GM23248 (cell line): Measurements from ENCODE around the gene PRKAR1A. TPM values are rescaled to one million over a fixed set of nuclear protein-coding genes. Genes with fewer than 3 reads are reported as not detected.

Source experiments
- DNase-seq: peaks from one replicate; pipeline ENCODE4 v3.0.0-alpha.2; 2015
- H2AFZ ChIP-seq: fragments of 200-600 bp; sonication (generic); 2 replicates; pipeline ENCODE4 v1.6.1; 2016; ENCODE audit warnings: antibody characterized with exemption
- H3F3A ChIP-seq: fragments of 200-600 bp; sonication (generic); 2 replicates; pipeline ENCODE4 v1.6.1; 2016; ENCODE audit warnings: mild to moderate bottlenecking, antibody characterized with exemption, mixed run types; ENCODE audit not compliant: insufficient read depth
- H3K27ac ChIP-seq: fragments of 200-600 bp; sonication (generic); 2 replicates; pipeline ENCODE4 v1.5.1; 2016; ENCODE audit warnings: mild to moderate bottlenecking
- H3K27me3 ChIP-seq: fragments of 200-600 bp; sonication (generic); replicated peaks from 2 replicates; pipeline ENCODE4 v1.6.1; 2016; ENCODE audit warnings: mild to moderate bottlenecking; ENCODE audit not compliant: insufficient read depth
- H3K36me3 ChIP-seq: fragments of 200-600 bp; sonication (generic); 2 replicates; pipeline ENCODE4 v1.6.1; 2016; ENCODE audit warnings: low read depth, mild to moderate bottlenecking
- H3K4me1 ChIP-seq: fragments of 200-600 bp; sonication (generic); 2 replicates; pipeline ENCODE4 v1.6.1; 2016; ENCODE audit warnings: mild to moderate bottlenecking; ENCODE audit not compliant: insufficient read depth
- H3K4me2 ChIP-seq: fragments of 200-600 bp; sonication (generic); one replicate; pipeline ENCODE4 v1.6.1; 2016; ENCODE audit warnings: mild to moderate bottlenecking; ENCODE audit not compliant: unreplicated experiment
- H3K4me3 ChIP-seq: fragments of 200-600 bp; sonication (generic); 2 replicates; pipeline ENCODE4 v1.5.1; 2016; ENCODE audit warnings: mild to moderate bottlenecking
- H3K79me2 ChIP-seq: fragments of 200-600 bp; sonication (generic); 2 replicates; pipeline ENCODE4 v1.6.1; 2016; ENCODE audit warnings: mild to moderate bottlenecking; ENCODE audit not compliant: insufficient read depth
- H3K9ac ChIP-seq: fragments of 200-600 bp; sonication (generic); 2 replicates; pipeline ENCODE4 v1.6.1; 2016; ENCODE audit warnings: mild to moderate bottlenecking
- H3K9me2 ChIP-seq: fragments of 200-600 bp; sonication (generic); 2 replicates; pipeline ENCODE4 v1.6.1; 2016; ENCODE audit warnings: mixed run types, mild to moderate bottlenecking, moderate library complexity; ENCODE audit not compliant: insufficient read depth
- H3K9me3 ChIP-seq: fragments of 200-600 bp; sonication (generic); one replicate; pipeline ENCODE4 v1.6.1; 2017; ENCODE audit warnings: low read depth
- H4K20me1 ChIP-seq: fragments of 200-600 bp; sonication (generic); 2 replicates; pipeline ENCODE4 v1.6.0; 2016; ENCODE audit not compliant: insufficient read depth
- EZH2 ChIP-seq: fragments of 200-600 bp; sonication (generic); IDR thresholded peaks from 2 replicates; pipeline ENCODE4 v1.6.1; 2018; ENCODE audit warnings: antibody characterized with exemption, mild to moderate bottlenecking; ENCODE audit not compliant: insufficient read depth, poor library complexity, severe bottlenecking
- EZH2phosphoT487 ChIP-seq: fragments of 200-600 bp; sonication (generic); IDR thresholded peaks from 2 replicates; pipeline ENCODE4 v1.6.1; 2018; ENCODE audit warnings: antibody characterized with exemption, moderate library complexity, mild to moderate bottlenecking, low read depth; ENCODE audit not compliant: insufficient read depth
- WGBS, 2 experiments: methylation state at CpG; one replicate each; pipeline ENCODE4 v1.1.6; 2015 to 2017; ENCODE audit warnings: low lambda C conversion rate in 2 of 2, low coverage in 1 of 2; ENCODE audit errors: missing lambda C conversion rate in 2 of 2; 5-methylcytosine and 5-hydroxymethylcytosine counted together
- in situ Hi-C: fragments of 300-500 bp; cut with MboI; formaldehyde crosslinking; loops from 2 replicates; pipeline ENCODE4 v1.15.0; 2020
- polyA plus RNA-seq: library from polyadenylated mRNA; unstranded; fragments of >200 nt; fragmentation: Nextera tagmentation; extraction: Ambion mirVana; gene quantifications from 2 replicates; pipeline ENCODE4 v1.2.1, GENCODE V29; 2016
- total RNA-seq: library from RNA; depleted of rRNA; stranded (reverse); fragments of >200 nt; shearing (Covaris generic); gene quantifications from 2 replicates; pipeline ENCODE4 v1.2.3, GENCODE V29; 2014

Gene PRKAR1A
- total and polyA plus RNA-seq, 2 experiments from 2014 or later, result 281 to 331 TPM

DNA sequence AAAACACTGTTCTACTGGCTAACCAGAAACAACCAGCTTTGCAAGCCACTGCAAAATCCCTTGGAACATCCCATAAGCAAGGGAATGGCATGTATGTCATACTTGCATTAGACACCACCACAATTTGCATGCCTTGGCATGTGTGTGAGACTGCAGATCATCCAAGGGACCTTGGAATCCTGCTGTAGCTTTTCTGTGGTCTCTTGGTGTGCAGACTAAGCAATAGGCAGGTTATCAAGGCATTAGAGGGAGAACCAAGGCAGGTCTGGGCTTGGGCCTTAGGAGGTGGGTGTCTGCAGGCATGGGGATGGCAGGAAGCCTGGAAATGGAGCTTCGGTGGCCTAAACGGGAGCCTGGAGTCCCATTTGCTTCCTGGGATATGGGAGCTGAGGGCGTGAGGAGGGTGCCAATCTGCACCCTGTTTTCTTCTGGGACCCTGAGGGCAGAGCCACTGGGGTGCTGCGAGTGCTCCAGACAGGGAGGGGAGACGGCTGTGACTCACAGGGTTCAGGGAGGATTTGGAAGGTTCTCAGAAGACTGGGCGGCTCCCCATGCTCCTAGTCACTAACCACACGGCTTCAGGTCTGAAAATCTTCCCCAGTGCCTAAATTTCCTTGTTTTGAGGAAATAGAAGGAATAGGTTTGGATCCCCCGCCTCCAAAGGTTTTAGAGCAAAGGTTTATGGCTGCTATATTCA lies 52.3 kb downstream of the PRKAR1A start:
- Histone ChIP-seq H3K9ac (no peak overlapping the region), H4K20me1 (no peaks in the 10 kb centered on the region), H3K36me3 (no peaks in the 10 kb centered on the region), H3K79me2 (no peaks in the 10 kb centered on the region), H3K4me3 (no peak overlapping the region), H3K4me2 (no peak overlapping the region), H3K4me1 (peaks cover 29% of the 10 kb centered on the region), H2AFZ (no peak overlapping the region), H3K27ac (no peak overlapping the region), H3K9me2 (no peaks in the 10 kb centered on the region; the same call in 1 of the 2 replicates), H3K27me3 (no peaks in the 10 kb centered on the region), H3F3A (peaks cover 15% of the 10 kb centered on the region; the same call in 1 of the 2 replicates), H3K9me3 (no peaks in the 10 kb centered on the region)
- WGBS, 2 experiments, result 75 to 78% methylated on average over 8 of the region's 8 CpGs
- TF ChIP-seq EZH2phosphoT487 (no peak), EZH2 (no peak)
- peak; percentile 48 for DNase-seq
- in situ Hi-C loops, result no loop called here

DNA sequence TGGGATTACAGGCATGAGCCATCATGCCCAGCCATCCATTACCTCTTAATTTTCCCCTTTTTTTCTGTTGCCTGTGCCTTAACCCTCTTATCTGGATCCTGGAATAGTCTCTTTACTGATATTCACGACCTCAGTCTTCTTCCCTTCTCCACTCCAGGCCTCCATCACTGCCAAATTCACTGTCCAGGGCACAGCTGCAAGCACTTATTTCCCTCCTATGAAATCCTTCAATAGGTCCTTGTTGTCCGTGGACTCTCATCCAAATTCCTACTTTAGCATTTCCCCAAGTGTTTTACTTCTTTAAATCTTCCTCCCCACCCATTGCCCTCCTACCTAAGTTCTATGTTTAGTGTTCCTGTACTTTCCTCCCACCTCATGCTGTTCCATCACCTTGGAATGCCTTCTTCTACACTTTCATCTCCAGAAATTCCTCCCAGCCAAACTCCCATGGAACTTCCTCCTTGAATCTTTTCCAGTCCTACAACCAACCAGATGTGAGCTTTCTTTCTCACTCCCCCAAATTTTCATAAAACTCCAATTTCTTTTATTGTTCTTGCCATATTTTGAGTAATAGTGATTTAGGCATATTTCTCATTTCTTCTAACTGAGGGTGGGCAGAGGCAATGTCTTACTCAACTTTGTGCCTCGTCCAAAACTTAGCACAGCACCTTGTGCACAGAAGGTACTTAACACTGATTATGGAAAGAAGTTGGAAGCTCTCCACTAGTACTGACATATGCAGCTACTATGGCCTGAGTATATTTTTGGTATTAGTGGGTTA lies 53.6 kb downstream of the PRKAR1A start:
- Histone ChIP-seq H3K79me2 (no peaks in the 10 kb centered on the region), H3K27me3 (no peaks in the 10 kb centered on the region), H2AFZ (0 out of 2 replicates have a peak overlapping the region, but pooled peaks have one; percentile 3), H3K4me2 (no peak overlapping the region), H3K4me3 (no peak overlapping the region), H3F3A (peaks cover 15% of the 10 kb centered on the region; the same call in 1 of the 2 replicates), H3K9me2 (no peaks in the 10 kb centered on the region; the same call in 1 of the 2 replicates), H4K20me1 (no peaks in the 10 kb centered on the region), H3K36me3 (no peaks in the 10 kb centered on the region), H3K4me1 (peaks cover 29% of the 10 kb centered on the region), H3K9me3 (no peaks in the 10 kb centered on the region), H3K27ac (peak overlapping the region; percentile 16), H3K9ac (no peak overlapping the region)
- peak; percentile 23 for DNase-seq
- no peak for TF ChIP-seq EZH2
- no peak for TF ChIP-seq EZH2phosphoT487
- in situ Hi-C loops, result no loop called here
- WGBS, 2 experiments, result 21% methylated on average over 3 of the region's 3 CpGs

DNA sequence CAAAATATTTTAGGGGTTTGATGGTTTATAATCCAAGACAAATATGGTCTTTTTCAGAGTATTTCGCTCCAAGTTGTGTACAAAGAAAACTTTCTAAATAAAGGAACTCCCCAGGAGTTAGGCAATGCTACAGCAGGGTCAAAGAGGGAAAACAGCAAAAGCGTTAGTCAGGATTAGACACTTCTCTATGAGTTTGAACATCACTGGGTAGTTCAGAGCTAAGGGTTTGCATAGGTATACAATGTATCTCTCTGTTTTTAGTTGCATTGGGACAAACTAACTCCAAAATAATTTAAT lies 54.2 kb downstream of the PRKAR1A start:
- no peak overlapping the region for H3K4me2 ChIP-seq
- H3K9me2 ChIP-seq, result no peaks in the 10 kb centered on the region; the same call in 1 of the 2 replicates
- no peak for TF ChIP-seq EZH2
- TF ChIP-seq EZH2phosphoT487, result no peak
- no peaks in the 10 kb centered on the region for H4K20me1 ChIP-seq
- no peaks in the 10 kb centered on the region for H3K79me2 ChIP-seq
- DNase-seq, result peak; percentile 55
- no peak overlapping the region for H3K9ac ChIP-seq
- H3K4me3 ChIP-seq, result no peak overlapping the region
- no peaks in the 10 kb centered on the region for H3K27me3 ChIP-seq
- WGBS, 2 experiments, result 33% methylated on average over 2 of the region's 2 CpGs
- H3K36me3 ChIP-seq, result no peaks in the 10 kb centered on the region
- H3K27ac ChIP-seq, result peak overlapping the region; percentile 16; the same call in 1 of the 2 replicates
- no peaks in the 10 kb centered on the region for H3K9me3 ChIP-seq
- 0 out of 2 replicates have a peak overlapping the region, but pooled peaks have one; percentile 3 for H2AFZ ChIP-seq
- H3K4me1 ChIP-seq, result peaks cover 29% of the 10 kb centered on the region
- in situ Hi-C loops, result no loop called here
- H3F3A ChIP-seq, result peaks cover 15% of the 10 kb centered on the region; the same call in 1 of the 2 replicates

DNA sequence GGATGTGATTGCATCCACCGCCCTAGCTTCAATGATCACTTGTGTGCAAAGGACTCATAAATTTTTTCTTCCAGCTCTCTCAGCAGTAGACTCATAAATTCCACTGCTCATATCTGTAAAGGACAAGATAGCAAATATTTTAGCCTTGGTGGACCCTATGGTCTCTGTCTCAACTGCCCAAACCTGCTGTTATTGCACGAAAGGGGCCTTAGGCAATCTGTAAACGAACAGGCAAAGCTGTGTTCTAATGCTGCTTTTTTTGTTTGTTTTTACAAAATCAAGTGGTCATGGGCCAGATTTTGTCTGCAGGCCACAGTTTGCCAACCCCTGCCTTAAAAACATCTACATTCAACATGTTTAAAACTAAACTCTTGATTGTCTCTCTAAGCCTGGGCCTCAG lies 54.8 kb downstream of the PRKAR1A start:
- Histone ChIP-seq H3K4me1 (peaks cover 29% of the 10 kb centered on the region), H3K4me3 (no peak overlapping the region), H3K79me2 (no peaks in the 10 kb centered on the region), H3K36me3 (no peaks in the 10 kb centered on the region), H4K20me1 (no peaks in the 10 kb centered on the region), H3K27ac (no peak overlapping the region), H3F3A (peaks cover 15% of the 10 kb centered on the region; the same call in 1 of the 2 replicates), H3K4me2 (no peak overlapping the region), H3K9me3 (no peaks in the 10 kb centered on the region), H3K27me3 (no peaks in the 10 kb centered on the region), H3K9me2 (no peaks in the 10 kb centered on the region; the same call in 1 of the 2 replicates), H3K9ac (no peak overlapping the region), H2AFZ (no peak overlapping the region)
- 51 to 65% methylated on average over 3 of the region's 3 CpGs for WGBS, 2 experiments
- in situ Hi-C loops, result no loop called here
- TF ChIP-seq EZH2, result no peak
- no peak for TF ChIP-seq EZH2phosphoT487
- DNase-seq, result no peak
